Measurements from ENCODE around the gene SLC22A2.

DNA sequence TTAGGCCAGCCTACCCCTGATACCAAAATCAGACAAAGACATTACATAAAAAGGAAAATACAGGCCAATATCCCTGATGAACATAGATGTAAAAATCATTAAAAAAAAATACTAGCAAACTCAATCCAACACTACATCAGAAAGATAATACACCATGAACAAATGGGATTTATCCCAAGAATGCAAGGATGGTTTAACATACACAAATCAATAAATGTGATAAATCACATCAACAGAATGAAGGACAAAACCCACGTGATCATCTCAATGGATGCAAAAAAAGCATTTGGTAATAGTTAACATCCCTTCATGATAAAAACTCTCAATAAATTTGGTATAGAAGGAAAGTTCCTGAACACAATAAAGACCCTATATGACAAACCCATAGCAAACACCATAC, 63.8 kb downstream of the SLC22A2 start:
- TF ChIP-seq, protein P1, sequence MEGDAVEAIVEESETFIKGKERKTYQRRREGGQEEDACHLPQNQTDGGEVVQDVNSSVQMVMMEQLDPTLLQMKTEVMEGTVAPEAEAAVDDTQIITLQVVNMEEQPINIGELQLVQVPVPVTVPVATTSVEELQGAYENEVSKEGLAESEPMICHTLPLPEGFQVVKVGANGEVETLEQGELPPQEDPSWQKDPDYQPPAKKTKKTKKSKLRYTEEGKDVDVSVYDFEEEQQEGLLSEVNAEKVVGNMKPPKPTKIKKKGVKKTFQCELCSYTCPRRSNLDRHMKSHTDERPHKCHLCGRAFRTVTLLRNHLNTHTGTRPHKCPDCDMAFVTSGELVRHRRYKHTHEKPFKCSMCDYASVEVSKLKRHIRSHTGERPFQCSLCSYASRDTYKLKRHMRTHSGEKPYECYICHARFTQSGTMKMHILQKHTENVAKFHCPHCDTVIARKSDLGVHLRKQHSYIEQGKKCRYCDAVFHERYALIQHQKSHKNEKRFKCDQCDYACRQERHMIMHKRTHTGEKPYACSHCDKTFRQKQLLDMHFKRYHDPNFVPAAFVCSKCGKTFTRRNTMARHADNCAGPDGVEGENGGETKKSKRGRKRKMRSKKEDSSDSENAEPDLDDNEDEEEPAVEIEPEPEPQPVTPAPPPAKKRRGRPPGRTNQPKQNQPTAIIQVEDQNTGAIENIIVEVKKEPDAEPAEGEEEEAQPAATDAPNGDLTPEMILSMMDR (conservative IDR thresholded peaks at IDR 0.05; ENCODE audit: low read length): no peak
- TF ChIP-seq EZH2phosphoT487 (IDR thresholded peaks at IDR 0.05; ENCODE audit: borderline replicate concordance, low read depth, low read length): no peak

Measured in OCI-LY7 (cell line).